ENCODE data around the gene CADPS2. TPM values are rescaled to one million over a fixed set of nuclear protein-coding genes. Genes with fewer than 3 reads are reported as not detected.

The CADPS2 gene
- total and polyA plus RNA-seq, 4 donors = 5.6 to 41.1 (median 11.0) TPM

DNA sequence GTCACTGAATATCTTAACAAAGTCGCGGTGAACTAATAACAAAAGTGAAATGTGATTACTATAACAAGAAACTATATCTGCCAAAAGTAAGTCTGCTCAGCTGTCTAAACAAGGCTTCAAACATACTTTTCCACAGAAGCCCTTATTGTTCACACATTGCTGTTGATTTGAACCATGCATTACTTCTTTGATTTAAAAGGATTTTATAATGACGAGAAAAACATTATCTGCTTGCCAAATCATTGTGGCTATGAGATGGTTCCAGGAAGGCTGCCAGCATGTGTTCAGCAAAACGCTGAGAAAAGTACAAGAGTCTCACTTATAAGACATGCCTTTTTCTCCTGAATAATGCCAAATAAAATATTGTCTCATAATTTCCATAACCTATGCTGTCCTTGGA is 211.8 kb downstream of the CADPS2 start:
- Histone ChIP-seq H3K9me3 (ENCODE audit: control insufficient read depth in 4 of 4, low read length in 3 of 4) (no peaks in the 10 kb centered on the region), H3K27ac (ENCODE audit: low read depth in 1 of 2, low read length in 2 of 2) (no peak overlapping the region), H3K9ac (ENCODE audit: low read depth in 1 of 2, low read length in 2 of 2) (no peak overlapping the region), H3K27me3 (ENCODE audit: control insufficient read depth in 4 of 4, insufficient read depth in 4 of 4, low read length in 3 of 4) (no peaks in the 10 kb centered on the region), H3K4me1 (ENCODE audit: control insufficient read depth in 4 of 4, insufficient read depth in 4 of 4, low read length in 3 of 4) (no peaks in the 10 kb centered on the region), H3K36me3 (ENCODE audit: control insufficient read depth in 4 of 4, insufficient read depth in 3 of 4, low read depth in 1 of 4, low read length in 3 of 4) (no peaks in the 10 kb centered on the region), H3K4me3 (ENCODE audit: low read depth in 1 of 3, low read length in 3 of 3) (no peak overlapping the region)
- no peak for DNase-seq (ENCODE audit: low spot score)
- WGBS = 54% methylated on average over 4 of the region's 4 CpGs
- TF ChIP-seq, protein P1, sequence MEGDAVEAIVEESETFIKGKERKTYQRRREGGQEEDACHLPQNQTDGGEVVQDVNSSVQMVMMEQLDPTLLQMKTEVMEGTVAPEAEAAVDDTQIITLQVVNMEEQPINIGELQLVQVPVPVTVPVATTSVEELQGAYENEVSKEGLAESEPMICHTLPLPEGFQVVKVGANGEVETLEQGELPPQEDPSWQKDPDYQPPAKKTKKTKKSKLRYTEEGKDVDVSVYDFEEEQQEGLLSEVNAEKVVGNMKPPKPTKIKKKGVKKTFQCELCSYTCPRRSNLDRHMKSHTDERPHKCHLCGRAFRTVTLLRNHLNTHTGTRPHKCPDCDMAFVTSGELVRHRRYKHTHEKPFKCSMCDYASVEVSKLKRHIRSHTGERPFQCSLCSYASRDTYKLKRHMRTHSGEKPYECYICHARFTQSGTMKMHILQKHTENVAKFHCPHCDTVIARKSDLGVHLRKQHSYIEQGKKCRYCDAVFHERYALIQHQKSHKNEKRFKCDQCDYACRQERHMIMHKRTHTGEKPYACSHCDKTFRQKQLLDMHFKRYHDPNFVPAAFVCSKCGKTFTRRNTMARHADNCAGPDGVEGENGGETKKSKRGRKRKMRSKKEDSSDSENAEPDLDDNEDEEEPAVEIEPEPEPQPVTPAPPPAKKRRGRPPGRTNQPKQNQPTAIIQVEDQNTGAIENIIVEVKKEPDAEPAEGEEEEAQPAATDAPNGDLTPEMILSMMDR (IDR thresholded peaks at IDR 0.05; ENCODE audit: low read depth, low read length, missing input control) = no peak
- TF ChIP-seq GABPA (IDR thresholded peaks at IDR 0.05 in 1 of 2, conservative IDR thresholded peaks at IDR 0.05 in 1 of 2) (no peak), TAF1 (conservative IDR thresholded peaks at IDR 0.05) (no peak), RXRA (IDR thresholded peaks at IDR 0.05) (no peak)
- TF ChIP-seq, protein P2, sequence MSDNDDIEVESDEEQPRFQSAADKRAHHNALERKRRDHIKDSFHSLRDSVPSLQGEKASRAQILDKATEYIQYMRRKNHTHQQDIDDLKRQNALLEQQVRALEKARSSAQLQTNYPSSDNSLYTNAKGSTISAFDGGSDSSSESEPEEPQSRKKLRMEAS (IDR thresholded peaks at IDR 0.05) = no peak
- TF ChIP-seq, protein P3, sequence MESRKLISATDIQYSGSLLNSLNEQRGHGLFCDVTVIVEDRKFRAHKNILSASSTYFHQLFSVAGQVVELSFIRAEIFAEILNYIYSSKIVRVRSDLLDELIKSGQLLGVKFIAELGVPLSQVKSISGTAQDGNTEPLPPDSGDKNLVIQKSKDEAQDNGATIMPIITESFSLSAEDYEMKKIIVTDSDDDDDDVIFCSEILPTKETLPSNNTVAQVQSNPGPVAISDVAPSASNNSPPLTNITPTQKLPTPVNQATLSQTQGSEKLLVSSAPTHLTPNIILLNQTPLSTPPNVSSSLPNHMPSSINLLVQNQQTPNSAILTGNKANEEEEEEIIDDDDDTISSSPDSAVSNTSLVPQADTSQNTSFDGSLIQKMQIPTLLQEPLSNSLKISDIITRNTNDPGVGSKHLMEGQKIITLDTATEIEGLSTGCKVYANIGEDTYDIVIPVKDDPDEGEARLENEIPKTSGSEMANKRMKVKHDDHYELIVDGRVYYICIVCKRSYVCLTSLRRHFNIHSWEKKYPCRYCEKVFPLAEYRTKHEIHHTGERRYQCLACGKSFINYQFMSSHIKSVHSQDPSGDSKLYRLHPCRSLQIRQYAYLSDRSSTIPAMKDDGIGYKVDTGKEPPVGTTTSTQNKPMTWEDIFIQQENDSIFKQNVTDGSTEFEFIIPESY (IDR thresholded peaks at IDR 0.05) = no peak
- TF ChIP-seq, protein P4, sequence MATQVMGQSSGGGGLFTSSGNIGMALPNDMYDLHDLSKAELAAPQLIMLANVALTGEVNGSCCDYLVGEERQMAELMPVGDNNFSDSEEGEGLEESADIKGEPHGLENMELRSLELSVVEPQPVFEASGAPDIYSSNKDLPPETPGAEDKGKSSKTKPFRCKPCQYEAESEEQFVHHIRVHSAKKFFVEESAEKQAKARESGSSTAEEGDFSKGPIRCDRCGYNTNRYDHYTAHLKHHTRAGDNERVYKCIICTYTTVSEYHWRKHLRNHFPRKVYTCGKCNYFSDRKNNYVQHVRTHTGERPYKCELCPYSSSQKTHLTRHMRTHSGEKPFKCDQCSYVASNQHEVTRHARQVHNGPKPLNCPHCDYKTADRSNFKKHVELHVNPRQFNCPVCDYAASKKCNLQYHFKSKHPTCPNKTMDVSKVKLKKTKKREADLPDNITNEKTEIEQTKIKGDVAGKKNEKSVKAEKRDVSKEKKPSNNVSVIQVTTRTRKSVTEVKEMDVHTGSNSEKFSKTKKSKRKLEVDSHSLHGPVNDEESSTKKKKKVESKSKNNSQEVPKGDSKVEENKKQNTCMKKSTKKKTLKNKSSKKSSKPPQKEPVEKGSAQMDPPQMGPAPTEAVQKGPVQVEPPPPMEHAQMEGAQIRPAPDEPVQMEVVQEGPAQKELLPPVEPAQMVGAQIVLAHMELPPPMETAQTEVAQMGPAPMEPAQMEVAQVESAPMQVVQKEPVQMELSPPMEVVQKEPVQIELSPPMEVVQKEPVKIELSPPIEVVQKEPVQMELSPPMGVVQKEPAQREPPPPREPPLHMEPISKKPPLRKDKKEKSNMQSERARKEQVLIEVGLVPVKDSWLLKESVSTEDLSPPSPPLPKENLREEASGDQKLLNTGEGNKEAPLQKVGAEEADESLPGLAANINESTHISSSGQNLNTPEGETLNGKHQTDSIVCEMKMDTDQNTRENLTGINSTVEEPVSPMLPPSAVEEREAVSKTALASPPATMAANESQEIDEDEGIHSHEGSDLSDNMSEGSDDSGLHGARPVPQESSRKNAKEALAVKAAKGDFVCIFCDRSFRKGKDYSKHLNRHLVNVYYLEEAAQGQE (IDR thresholded peaks at IDR 0.05) = no peak

DNA sequence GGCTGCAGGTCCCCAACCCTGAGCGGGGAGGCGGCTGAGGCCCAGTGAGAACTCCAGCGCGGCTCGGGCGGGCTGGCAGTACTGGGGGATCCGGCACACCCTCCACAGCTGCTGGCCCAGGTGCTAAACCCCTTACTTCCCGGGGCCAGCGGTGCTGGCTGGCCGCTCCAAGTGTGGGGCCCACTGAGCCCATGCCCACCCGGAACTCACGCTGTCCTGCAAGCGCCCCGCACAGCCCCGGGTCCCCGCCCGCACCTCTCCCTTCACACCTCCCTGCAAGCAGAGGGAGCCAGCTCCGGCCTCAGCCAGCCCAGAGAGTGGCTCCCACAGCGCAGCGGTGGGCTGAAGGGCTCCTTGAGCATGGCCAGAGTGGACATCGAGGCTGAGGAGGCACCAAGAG is 212.3 kb downstream of the CADPS2 start:
- 92% methylated on average over 21 of the region's 21 CpGs for WGBS
- TF ChIP-seq TAF1 (conservative IDR thresholded peaks at IDR 0.05) (no peak), RAD21 (IDR thresholded peaks at IDR 0.05) (no peak), JUND (IDR thresholded peaks at IDR 0.05) (no peak), EGR1 (IDR thresholded peaks at IDR 0.05; ENCODE audit: low read depth in 2 of 2) (no peak)
- TF ChIP-seq, protein P2 (IDR thresholded peaks at IDR 0.05) = no peak
- no peak overlapping the region for H3K27ac ChIP-seq (ENCODE audit: low read depth in 1 of 2, low read length in 2 of 2)

More for the DNA sequence above, 212.3 kb downstream of the CADPS2 start:
- Histone ChIP-seq H3K4me1 (ENCODE audit: control insufficient read depth in 4 of 4, insufficient read depth in 4 of 4, low read length in 3 of 4) (no peaks in the 10 kb centered on the region), H3K36me3 (ENCODE audit: control insufficient read depth in 4 of 4, insufficient read depth in 3 of 4, low read depth in 1 of 4, low read length in 3 of 4) (no peaks in the 10 kb centered on the region), H3K9me3 (ENCODE audit: control insufficient read depth in 4 of 4, low read length in 3 of 4) (no peaks in the 10 kb centered on the region), H3K9ac (ENCODE audit: low read depth in 1 of 2, low read length in 2 of 2) (no peak overlapping the region), H3K4me3 (ENCODE audit: low read depth in 1 of 3, low read length in 3 of 3) (no peak overlapping the region), H3K27me3 (ENCODE audit: control insufficient read depth in 4 of 4, insufficient read depth in 4 of 4, low read length in 3 of 4) (no peaks in the 10 kb centered on the region)
- DNase-seq (ENCODE audit: low spot score) = no peak

All from liver (tissue), 9 donors.